T-helper 2 cell (primary cell): ENCODE results near the gene CTDSPL.

Experiments
- DNase-seq, 5 experiments: peaks; one replicate each; pipeline versions ENCODE4 v3.0.0 to v3.0.0-alpha.2; 2012 to 2022

Gene CTDSPL

DNA sequence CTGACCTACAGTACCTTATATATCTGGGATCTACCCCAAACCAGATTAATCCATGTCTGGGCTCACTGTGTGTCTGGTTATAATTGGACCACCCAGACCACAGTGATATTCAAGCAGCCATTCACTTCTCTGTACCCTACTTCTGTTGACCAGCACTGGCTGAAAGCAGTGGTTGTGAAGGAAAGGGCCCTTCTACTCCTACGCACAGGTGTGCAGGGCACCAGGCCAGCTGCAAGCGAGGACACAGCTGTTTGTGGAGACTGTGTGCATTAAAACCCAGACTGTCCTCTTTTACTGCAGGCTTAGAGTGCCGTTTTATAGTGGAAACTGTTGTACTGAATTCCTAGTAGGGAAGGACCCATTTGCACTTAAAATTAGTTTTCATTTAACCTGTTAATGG is 29.5 kb downstream of the CTDSPL start:
- DNase-seq = no peak

DNA sequence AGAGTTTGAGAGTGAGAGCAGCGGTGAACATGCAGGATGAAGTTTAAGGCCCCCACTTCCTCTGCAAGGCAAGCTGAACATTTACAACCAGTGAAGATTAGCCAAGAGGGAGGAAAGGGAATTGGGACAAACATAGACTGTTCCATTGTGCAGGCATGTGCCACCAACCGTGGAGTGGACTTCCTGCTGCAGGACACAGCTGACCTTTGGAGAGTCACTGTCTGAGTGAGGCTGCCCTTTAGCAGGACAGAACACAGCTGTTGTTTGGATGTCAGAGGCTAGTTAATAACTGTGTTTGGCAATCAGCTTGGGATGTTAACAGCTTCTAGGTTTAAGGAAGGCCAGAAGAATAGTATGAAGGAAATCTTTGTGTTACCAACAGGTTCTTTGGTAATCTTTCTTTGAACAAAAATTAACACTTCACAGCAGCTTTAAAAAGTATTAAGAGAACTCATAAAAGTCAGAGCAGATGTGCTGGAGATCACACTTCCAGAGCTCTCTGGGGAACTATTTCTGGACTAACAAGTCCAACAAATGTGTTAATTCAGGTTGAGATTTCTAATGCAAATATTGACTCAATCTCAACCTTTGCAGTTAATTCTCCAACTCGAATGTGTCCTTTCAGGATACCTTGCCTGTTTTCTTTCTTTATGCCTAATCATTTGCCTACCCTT is 31.4 kb downstream of the CTDSPL start:
- DNase-seq = no peak

DNA sequence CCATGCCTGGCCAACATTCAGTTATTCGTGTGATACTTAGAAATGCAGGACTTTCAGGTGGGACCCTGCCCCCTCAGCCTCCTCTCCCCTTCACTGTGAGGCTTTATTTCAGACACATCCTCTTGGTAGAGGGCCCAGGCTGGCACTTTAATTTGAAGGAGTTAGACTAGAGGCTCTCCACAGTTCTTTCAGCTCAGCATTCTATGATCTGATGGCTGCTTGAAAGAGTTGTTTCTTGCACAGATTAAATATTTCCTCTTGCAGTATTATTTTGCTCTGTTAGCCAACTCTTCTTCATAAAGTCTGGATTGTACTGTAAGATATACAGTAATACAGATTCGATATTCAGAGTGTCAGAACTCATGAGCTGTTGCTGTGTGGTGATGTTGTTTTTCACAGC is 35.1 kb downstream of the CTDSPL start:
- no peak for DNase-seq

DNA sequence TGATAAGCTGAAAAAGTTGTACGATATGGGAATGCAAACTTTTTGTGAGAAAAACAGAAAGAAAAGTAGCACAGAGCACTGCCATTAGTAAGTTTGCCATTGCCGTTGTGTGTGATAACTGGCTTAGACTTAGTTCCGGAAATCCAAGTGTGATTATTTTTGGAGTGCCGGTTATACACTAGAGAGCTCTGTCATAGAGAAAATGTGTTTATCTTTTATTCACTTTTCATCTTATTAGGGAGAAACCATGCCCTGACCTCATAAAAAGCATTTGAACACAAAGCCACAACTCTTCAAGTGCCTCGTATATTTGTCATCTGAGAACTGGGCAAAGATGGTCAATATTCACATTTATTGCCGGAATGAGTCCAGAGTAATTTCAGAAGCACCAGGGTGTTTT is 36.1 kb downstream of the CTDSPL start:
- no peak for DNase-seq

DNA sequence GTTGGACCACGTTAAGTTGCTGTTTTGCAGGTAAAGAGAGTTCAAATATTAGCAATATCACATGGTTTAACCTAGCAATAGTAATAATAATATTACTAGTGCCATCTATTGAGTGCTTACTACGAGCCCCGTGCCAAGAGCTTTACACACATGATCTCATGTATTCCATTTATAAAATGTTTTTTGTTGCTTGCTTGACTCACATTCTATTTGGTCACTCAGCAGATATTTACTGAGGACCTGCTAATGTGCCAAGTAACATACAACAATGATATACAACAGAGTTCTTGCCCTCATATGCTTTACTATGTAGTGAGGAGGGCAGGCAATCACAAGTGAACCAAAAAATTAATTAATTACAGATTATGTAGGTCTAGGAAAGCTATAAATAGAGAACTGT is 36.7 kb downstream of the CTDSPL start:
- DNase-seq = no peak

DNA sequence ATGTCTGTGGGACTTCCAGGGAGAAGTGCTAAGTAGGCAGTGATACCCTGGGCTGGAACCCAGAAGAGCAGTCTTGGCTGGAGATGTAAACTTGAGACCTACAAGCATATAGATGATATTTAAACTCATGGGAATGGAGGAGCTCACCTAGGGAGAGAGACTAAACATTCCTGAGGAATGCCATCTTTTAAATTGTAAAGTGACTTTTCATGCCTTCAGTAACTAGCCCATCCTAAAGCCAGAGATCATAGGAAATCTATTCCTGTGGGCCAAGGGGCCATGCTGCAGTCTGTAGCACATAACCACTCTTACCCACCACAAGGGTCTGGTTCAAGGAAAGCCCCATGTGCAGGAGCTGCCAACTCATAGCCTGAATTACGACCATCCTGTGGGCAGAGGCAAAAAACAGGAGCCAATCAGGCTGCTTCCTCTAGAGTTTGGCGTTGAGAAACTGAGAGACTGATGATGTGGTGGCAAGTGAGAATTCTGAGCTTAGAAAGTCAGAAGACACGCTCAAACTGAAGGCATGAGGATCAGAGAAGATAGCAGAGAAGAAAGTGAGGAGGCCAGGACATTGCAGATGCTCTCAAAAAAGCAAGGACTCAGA is 37.5 kb downstream of the CTDSPL start:
- peak in 1 of 5 experiments; percentile 87 for DNase-seq

DNA sequence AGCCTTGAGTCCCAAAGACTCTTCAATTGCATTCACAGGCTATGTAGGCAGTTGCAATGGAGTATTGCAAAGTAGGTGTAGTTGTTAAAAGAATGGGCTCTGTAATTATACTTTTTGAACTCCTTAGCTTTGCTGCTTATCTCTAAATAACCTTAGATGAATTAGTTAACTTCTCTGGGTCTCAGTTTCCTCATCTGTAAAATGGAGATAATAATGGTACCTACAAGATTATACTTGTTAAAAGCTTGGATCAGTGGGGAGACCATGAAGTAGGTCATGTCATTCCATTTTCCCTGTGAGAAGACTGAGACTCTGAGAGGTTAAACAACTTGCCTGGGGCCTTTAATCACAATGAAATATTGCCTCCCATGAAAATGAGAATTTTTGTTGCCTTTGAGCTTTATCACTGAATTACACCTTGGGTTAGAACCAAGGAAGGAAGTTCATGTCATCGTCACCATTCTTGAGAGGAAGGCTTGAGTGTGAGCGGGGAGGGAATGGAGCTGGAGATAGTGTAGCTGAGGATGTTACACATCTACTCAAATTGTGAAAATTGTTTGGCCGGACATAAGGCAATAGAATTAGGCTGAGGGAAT is 38.1 kb downstream of the CTDSPL start:
- DNase-seq = no peak

DNA sequence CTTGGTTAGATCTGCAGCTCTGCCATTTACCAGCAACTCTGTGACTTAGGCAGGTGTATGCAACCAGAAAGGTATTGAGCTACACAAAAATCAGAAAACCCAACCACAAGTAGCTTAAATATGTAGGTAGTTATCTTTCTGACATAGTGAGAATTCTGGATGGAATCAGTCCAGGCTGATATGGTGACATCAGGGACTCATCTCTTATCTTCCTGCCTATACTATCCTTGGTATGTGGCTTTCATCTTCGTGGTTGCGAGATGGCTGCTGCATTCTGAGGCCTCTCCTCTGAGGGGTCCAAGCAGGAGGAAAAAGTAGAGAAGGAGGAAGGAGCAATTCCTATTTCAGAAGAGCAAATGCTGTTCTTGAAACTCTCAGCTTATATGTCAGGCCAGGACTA is 40.0 kb downstream of the CTDSPL start:
- DNase-seq = no peak

DNA sequence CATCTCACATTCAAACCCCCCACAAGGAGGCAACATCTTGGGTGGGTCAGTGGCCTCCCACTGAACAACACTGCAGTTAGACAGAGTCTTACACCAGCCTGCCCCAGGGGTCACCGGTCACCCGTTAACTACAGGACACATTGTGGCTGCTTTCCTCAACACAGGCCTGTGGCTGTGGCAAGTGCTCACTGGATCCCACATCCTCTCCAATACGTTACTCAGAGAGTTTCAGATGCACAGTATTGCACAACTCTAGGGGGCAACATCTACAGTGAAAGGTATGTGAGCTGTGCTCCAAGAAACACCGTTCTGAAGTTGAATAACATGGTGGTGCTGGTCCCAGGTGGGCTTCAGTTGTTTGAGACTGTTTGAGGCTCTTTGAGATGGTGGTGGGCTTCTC is 41.0 kb downstream of the CTDSPL start:
- peak in 1 of 5 experiments; percentile 79 for DNase-seq

DNA sequence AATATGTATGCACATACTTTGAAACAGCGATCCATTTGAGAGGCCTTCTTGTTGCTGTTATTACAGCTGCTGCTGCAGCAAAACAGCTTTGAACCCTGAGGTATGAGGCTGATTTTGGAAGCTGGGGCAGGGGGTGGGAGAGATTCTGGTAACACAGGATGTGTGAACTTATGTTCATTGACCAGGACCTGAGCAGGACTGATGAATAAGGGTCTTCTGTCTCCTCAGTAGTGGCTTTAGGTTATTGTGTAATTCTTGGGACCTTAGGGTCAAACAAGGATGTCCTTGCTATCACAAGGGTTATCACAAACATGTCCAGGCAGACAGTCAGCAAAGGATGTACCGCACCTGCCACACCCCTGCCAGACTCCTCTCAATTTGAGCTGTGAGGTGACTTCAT is 41.6 kb downstream of the CTDSPL start:
- DNase-seq = no peak

DNA sequence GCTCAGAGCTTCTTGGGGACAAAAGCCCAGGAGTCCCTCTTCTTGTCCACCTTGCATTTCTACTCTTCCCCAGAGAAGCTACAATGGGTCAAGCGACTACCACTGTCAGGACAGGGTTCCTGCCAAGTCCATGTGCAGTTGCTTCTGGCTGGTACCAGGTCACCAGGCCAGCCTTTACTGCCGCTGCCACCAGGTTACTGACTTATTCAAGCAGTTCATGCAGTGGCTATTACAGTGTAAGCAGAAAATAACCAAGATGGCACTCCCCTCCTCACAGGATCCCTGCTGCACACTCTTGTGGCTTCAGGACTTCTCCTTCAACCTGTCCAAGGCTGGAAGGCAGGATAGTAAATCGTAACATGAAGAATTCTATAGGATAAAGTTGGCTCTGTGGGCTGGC is 42.1 kb downstream of the CTDSPL start:
- DNase-seq = no peak

DNA sequence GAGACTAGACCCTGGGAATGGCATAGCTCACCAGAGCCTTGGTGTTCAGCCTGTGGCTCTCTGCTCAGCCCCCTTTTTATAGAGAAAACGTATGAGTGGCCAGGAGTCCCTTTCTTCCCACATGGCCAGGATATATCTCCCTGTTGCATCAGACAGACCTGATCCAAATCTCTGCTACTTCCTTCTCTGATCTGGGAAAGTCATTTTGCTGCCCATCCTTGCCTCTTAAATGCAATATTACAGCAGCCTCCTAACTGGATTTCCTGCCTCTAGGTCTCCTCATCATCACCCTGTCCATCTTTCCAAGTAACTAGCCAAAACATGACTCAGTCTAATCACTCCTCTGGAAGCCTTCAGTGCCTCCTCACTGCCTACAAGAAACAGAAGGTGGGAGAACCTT is 42.9 kb downstream of the CTDSPL start:
- no peak for DNase-seq

DNA sequence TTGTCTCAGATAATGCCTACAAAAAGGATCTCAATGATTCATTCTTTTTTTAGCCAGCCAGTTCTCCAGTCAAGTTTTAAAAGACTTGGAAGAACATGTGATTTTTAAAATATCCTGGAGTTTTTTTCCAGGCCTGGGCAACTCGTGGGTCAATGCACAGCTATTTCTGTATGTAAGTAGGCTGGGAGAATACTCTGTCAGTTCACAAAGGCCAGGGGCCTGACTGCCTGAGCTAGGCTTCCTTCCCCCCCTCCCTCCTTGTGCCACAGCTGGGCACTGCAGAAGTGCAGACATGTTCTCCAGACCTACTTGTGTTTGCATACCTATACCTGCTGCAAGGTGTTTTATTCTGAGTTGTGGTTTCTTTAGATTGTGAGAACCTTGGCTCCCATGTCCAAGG is 43.7 kb downstream of the CTDSPL start:
- DNase-seq = no peak

DNA sequence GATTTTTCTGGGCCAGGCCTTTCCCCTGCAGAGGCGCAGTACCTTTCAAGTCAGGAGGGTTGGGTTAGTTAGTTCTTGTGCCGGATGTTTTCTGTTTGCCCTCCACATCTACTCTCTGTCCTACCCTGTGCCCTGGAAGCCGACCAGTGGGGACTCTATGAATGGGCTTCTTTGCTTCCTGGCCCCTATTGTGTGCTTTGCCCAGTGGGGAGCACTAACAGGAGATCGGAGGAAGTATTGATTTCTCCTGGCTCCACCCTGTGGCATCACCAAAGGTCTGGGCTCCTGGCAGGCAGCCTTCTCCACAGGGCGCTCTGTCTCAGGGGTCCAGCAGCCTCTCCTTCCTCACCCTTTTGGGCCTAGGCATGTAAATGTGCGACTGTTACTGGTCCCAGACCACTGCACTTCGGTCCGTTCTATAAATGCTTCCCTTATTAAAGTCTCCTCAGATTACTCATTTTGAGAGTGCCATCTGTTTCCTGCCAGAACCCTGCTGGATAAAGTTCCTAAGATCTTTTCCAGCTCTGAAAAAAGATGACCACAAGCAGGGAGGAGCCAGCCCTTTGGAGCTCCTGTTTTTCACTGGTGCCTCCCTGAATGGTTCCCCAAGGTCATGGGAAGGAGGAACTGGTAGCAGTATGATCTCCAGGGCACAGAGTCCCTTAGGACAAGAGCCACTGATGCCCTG is 44.5 kb downstream of the CTDSPL start:
- no peak for DNase-seq

DNA sequence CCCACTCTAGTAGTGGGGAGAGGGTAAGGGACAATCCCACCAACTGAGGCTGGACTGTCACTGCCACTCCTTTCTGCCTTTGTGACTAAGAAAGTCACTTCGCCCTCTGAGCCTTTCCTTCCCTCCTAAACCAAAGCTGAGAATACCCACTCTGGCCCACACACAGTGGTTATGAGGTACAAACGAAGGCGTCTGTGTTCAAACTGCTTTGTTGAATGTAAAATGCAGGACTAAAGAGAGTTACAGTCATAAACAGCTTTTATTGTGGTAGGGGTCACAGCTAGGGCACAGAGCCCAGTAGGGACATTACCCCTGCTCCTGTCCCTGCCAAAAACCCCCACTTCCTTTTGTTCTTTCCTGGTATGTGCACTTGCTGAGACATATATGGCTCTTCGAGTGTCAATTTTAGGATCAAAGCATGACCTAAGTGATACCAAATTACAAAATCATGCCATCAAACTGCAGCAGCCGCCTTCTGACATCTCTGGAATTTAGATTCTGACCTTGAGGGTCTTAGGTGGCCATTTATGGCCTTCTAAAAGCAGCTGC is 45.1 kb downstream of the CTDSPL start:
- DNase-seq = peak in 1 of 5 experiments; percentile 60

DNA sequence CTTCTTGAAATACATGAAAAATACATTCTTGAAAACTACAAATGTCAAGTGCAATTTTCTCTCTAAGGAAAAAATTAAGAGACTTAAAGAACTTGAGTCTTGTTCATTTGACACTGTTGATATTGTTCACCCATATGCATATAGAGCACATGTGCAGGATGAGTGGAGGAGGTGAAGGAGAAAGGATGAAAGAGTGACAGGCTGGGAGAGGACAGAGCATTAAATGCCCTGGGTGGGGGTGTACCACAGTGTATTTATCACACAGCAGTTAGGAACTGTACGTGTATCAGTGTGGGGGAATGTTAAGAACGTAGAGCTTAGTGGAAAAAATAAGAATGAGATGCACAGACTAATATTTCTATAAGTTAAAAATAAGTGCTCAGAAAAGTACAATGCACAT is 45.7 kb downstream of the CTDSPL start:
- DNase-seq = no peak

DNA sequence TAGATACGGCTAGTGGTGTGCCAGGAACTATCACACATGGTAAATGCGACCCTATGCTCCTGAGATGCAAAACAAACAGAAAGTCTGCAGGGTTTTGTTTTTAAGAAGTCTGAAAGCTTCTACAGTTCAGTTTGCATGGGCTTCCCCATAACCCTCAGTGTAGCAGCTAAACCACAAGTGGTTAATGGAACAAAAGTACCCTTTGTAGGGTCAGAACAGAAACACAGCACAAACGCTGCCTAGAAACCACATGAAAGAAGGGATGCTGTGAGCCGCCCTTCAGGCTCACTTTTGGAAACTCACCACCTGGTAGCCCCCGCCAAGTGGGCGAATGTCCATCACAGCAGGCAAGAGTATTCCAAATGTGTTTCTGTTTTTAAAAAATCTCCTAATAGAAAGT is 46.2 kb downstream of the CTDSPL start:
- peak in 1 of 5 experiments; percentile 87 for DNase-seq

DNA sequence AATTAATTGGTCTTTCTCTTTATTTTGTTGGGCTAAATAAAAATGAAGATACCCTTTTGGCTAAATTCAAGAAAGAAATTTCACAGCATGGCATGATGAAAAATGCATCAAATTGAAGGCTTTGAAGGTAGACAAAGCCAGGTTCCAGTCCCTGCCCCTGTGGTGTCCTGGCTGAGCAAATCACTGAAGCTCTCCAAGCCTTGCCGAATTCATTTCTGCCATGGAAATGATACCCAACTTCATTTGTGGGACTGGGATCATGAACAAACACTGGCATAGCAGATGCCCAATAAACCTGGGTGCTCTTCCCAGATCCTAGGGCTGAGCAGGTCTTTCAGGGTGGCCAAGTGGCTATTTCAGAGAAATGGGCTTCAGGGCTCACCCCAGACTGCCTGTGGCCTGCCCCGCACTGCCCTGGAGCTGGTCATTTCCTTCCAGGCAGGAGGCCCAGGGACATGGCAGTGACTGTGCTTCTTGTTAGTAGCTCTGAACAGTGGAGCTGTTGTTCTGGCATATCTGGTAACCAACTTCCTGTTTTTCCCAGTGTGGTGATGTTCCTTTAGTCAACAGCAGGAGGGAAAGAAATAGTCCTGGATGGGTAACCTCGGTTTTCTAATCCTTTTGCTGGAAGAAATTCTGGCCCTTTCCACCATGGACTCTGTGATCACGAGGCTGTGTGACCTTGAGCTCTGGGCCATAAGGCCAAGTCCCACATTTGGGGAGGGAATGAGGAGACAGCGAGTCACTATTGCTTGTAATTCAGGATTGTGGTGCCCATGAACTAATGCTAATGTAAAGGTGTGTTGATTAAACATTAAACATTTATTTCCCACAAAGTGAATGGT is 47.6 kb downstream of the CTDSPL start:
- DNase-seq = no peak

DNA sequence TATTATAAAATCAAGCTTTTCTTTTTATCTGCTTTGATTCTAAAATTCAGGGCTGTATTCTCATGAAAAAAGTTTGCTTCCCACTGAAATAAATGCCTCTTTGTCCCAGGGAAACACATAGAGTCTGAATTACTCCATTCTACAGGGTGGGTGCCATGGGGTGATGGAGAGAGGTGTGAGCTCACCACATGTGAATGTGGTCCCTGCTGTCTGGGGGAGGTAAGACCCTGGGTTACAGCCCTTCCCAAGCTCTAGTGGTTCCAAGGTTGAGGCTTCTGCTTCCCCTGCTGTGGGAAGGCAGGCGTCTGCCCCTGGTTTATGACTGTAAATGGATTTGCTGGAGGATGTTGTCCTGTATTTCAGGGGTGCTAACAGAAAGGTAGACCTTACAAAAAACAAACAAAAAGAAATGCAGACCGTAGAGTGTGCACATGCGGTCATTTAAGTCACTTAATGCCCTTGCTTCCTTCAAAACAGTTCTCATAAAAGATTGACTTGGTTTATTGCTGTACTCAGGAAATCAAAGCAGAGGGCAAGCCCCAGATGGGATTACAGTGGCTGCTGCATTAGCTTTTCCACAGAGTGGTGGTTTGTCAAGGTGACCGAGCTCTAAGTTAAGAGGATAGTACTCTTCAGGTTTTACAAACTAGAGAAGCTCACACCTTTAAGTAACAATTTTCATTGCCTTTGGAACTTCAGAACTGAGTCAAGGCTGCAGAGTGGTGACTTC is 49.2 kb downstream of the CTDSPL start:
- DNase-seq = no peak

DNA sequence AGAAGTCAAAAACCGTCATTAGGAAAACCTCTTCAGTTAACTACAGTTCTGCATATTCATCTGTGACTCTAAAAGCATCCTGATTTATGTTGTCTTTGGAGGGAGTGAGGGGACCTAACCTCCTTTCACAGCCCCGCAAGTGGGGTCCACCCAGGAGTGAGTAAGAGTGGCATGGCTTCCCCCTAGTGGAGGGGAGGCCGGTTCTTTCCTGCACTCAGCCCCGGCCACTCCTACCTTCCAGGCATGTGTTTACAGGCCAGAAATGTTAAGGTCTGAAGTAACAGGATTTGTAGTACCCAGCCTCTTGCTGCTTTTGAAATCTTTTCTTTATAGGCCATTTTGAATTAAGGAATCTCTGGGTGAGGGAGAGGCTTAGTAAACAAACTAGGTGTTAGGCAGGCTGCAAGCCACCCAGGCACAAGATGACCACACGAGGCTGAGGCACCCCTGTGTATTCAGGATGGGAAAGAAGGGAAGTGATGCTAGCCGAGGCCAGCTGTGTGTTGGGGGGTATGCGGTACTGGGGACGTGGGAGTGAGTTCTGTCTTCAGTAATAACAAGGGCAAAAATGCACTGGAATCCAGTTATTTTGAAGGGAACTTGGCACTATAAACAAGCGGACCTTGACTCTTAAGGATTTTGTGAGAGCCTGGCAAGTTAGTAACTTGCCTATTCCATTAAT is 50.5 kb downstream of the CTDSPL start:
- DNase-seq = no peak

DNA sequence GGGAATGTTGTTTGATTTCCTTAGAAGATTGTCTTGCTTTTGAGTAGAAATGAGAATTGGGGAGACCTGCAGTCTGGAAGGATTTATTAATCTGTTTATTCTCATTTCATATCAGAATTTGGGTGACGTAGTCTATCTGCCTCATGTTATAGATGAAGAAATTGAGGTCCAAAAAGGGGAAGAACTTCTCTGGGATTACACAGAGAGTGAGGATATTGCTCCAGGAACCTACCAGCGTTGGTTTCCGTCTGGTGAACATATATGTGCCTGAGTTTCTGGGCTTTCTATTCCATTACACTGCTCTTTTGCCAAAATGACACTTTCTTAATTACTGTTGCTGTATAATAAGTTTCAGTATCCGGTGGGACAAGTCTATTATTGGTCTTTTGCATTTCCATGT is 51.8 kb downstream of the CTDSPL start:
- no peak for DNase-seq
